K562 (cell line): Measurements from ENCODE around the gene CREG1. TPM values are rescaled to one million over a fixed set of nuclear protein-coding genes. Genes with fewer than 3 reads are reported as not detected.

ENCODE experiments used
- ATAC-seq: fragments of 200-7000 bp; cut with Tn5 transposase; 3 replicates; pipeline ENCODE4 v1.9.1; 2020; ENCODE audit warnings: moderate library complexity
- BruUV-seq: library from RNA; stranded (reverse); fragments of 400-500 nt; replicated peaks from 2 replicates; lab custom pipeline; 2021; lab: Mats Ljungman, UMichigan
- CTCF ChIA-PET: fragments of 300-600 bp; formaldehyde crosslinking; extraction: SDS; loops from one replicate; lab custom pipeline; 2021; ENCODE audit warnings: low intra/inter-chr PET ratio; lab: Yijun Ruan, JAX
- POLR2A ChIA-PET: fragments of 300-600, 350-650 bp; sonication (Branson Sonifier 250); formaldehyde crosslinking; extraction: SDS; loops from one replicate; lab custom pipeline; 2021; ENCODE audit warnings: antibody characterized with exemption, inconsistent platforms; lab: Yijun Ruan, JAX
- DNase-seq, 4 experiments: peaks; one replicate each; pipeline versions ENCODE4 v3.0.0 to v3.0.0-alpha.2; 2011 to 2018; ENCODE audit warnings: low spot score in 3 of 4, mixed read lengths in 3 of 4; ENCODE audit errors: extremely low read depth in 1 of 4
- FAIRE-seq: peaks from 2 replicates; lab custom pipeline; 2011; peaks lifted over from hg19 to GRCh38; lab: Jason Lieb, UNC
- H2AFZ ChIP-seq: 2 replicates; pipeline ENCODE4 v1.6.0; 2011; ENCODE audit warnings: low read depth, low read length, control low read depth, inconsistent platforms
- H3K27ac ChIP-seq: fragments of 200-600 bp; 3 replicates; pipeline ENCODE4 v1.8.0; 2011; ENCODE audit warnings: low read depth, mild to moderate bottlenecking, control low read depth, inconsistent platforms, low read length, moderate library complexity, mixed read lengths; ENCODE audit errors: extremely low read depth
- H3K27me3 ChIP-seq, 2 experiments: fragments of 300-600 bp in 1 of 2; 2 replicates in 1 of 2; 3 replicates in 1 of 2; pipeline versions ENCODE4 v1.6.0 to v1.8.0; 2011; ENCODE audit warnings: inconsistent platforms in 2 of 2, low read length in 2 of 2, mild to moderate bottlenecking in 1 of 2, mixed read lengths in 1 of 2, moderate library complexity in 1 of 2; ENCODE audit not compliant: control insufficient read depth in 2 of 2, insufficient read depth in 2 of 2
- H3K36me3 ChIP-seq: fragments of 300-600 bp; 3 replicates; pipeline ENCODE4 v1.8.0; 2011; ENCODE audit warnings: mild to moderate bottlenecking, low read length, inconsistent platforms; ENCODE audit not compliant: control insufficient read depth, insufficient read depth
- H3K4me1 ChIP-seq, 2 experiments: fragments of 200-600 bp in 1 of 2; replicated peaks in 1 of 2; 2 replicates in 1 of 2; 3 replicates in 1 of 2; pipeline versions ENCODE4 v1.5.1 to v1.8.0; 2011; ENCODE audit warnings: inconsistent platforms in 2 of 2, low read length in 2 of 2, mild to moderate bottlenecking in 1 of 2, mixed read lengths in 1 of 2, moderate library complexity in 1 of 2; ENCODE audit not compliant: control insufficient read depth in 2 of 2, insufficient read depth in 2 of 2
- H3K4me2 ChIP-seq: 2 replicates; pipeline ENCODE4 v1.6.1; 2011; ENCODE audit warnings: low read length, control low read depth, inconsistent platforms, mixed read lengths; ENCODE audit not compliant: insufficient read depth
- H3K4me3 ChIP-seq: fragments of 200-600 bp; sonication (generic), shearing (Covaris generic); 2 replicates; pipeline ENCODE4 v1.5.1; 2016; ENCODE audit warnings: control low read depth, inconsistent platforms
- H3K79me2 ChIP-seq: fragments of 200-600 bp; 3 replicates; pipeline ENCODE4 v1.8.0; 2011; ENCODE audit warnings: low read length, inconsistent platforms; ENCODE audit not compliant: control insufficient read depth, insufficient read depth
- H3K9ac ChIP-seq, 2 experiments: 2 replicates each; pipeline versions ENCODE4 v1.6.0 to v1.6.1; 2011; ENCODE audit warnings: low read depth in 2 of 2, low read length in 2 of 2, control low read depth in 1 of 2, inconsistent platforms in 1 of 2, mild to moderate bottlenecking in 1 of 2, mixed read lengths in 1 of 2; ENCODE audit not compliant: insufficient read depth in 1 of 2
- H3K9me1 ChIP-seq: one replicate; pipeline ENCODE4 v1.6.0; 2011; ENCODE audit warnings: inconsistent platforms, mild to moderate bottlenecking, low read length, moderate library complexity; ENCODE audit not compliant: control insufficient read depth, insufficient read depth
- H3K9me3 ChIP-seq: replicated peaks from 2 replicates; pipeline ENCODE4 v1.5.1; 2011; ENCODE audit warnings: low read depth, low read length, inconsistent platforms; ENCODE audit not compliant: control insufficient read depth, insufficient read depth
- H4K20me1 ChIP-seq: replicated peaks from 2 replicates; pipeline ENCODE4 v1.6.1; 2011; ENCODE audit warnings: low read length, inconsistent platforms, mixed read lengths; ENCODE audit not compliant: control insufficient read depth, insufficient read depth
- EP300 ChIP-seq: IDR thresholded peaks from 2 replicates; pipeline ENCODE4 v1.6.1; 2012; ENCODE audit warnings: low read length, improper control_type of control experiment
- GTF2E2 ChIP-seq: fragments of 200-800 bp; sonication (Bioruptor generic); IDR thresholded peaks from 2 replicates; pipeline ENCODE4 v1.6.1; 2016; ENCODE audit warnings: missing genetic modification characterization, missing compliant biosample characterization
- KDM1A ChIP-seq, 2 experiments: fragments of 450-650 bp; IDR thresholded peaks; 2 replicates each; pipeline ENCODE4 v1.6.1; 2016; ENCODE audit warnings: mild to moderate bottlenecking in 2 of 2
- MEIS2 ChIP-seq: fragments of 450-650 bp; IDR thresholded peaks from 2 replicates; pipeline ENCODE4 v1.6.1; 2014; ENCODE audit warnings: mild to moderate bottlenecking; ENCODE audit not compliant: partially characterized antibody
- NR2C1 ChIP-seq, 2 experiments: fragments of 450-650 bp; IDR thresholded peaks; 2 replicates each; pipeline ENCODE4 v1.6.1; 2017; ENCODE audit warnings: mild to moderate bottlenecking in 2 of 2, antibody characterized with exemption in 1 of 2, inconsistent platforms in 1 of 2, missing compliant biosample characterization in 1 of 2, missing genetic modification characterization in 1 of 2
- PBX2 ChIP-seq, 2 experiments: IDR thresholded peaks in 1 of 2; conservative IDR thresholded peaks in 1 of 2; 2 replicates each; pipeline ENCODE4 v1.6.1; 2016; ENCODE audit warnings: low read depth in 2 of 2, mild to moderate bottlenecking in 1 of 2, missing compliant biosample characterization in 1 of 2, missing genetic modification characterization in 1 of 2, moderate library complexity in 1 of 2
- POLR2H ChIP-seq: IDR thresholded peaks from 2 replicates; pipeline ENCODE4 v1.6.1; 2016; ENCODE audit warnings: missing genetic modification characterization, low read depth, mild to moderate bottlenecking, control low read depth, missing compliant biosample characterization, moderate library complexity
- WHSC1 ChIP-seq: IDR thresholded peaks from one replicate; pipeline ENCODE4 v1.6.1; 2012; ENCODE audit warnings: low read length, control low read depth, inconsistent platforms
- ZNF583 ChIP-seq: fragments of 250-450 bp; sonication (Bioruptor Pico); IDR thresholded peaks from 2 replicates; pipeline ENCODE4 v1.4.0; 2020
- whole genome bisulfite sequencing: fragments of 100-300 bp; shearing (Covaris generic); methylation state at CpG from one replicate; pipeline ENCODE4 v1.1.6; 2016; ENCODE audit warnings: low coverage, mixed read lengths; ENCODE audit not compliant: insufficient coverage; ENCODE audit errors: missing lambda C conversion rate; 5-methylcytosine and 5-hydroxymethylcytosine counted together
- in situ Hi-C: fragments of 300-500 bp; cut with MboI; formaldehyde crosslinking; loops from 4 replicates; pipeline ENCODE4 v1.15.0; 2018; ENCODE audit warnings: inconsistent platforms, mixed read lengths
- intact Hi-C: fragments of 100-400 bp; cut with micrococcal nuclease; formaldehyde crosslinking; loops from 2 replicates; pipeline ENCODE4 v1.14.2; 2022
- polyA plus RNA-seq, 8 experiments: library from polyadenylated mRNA; depleted of rRNA in 4 of 8; stranded (reverse) in 5 of 8; unstranded in 3 of 8; fragments of >200 nt; fragmentation: Nextera tagmentation in 2 of 8; fragmentation: Illumina TruSeq in 1 of 8; extraction: Ambion mirVana in 2 of 8; extraction: Trizol in 1 of 8; gene quantifications; 2 replicates each; pipeline versions ENCODE4 v1.2.1 to v1.2.3, GENCODE V29; 2011 to 2014; ENCODE audit warnings: inconsistent platforms in 1 of 8, missing spikeins in 1 of 8
- total RNA-seq, 7 experiments: library from RNA; depleted of rRNA in 6 of 7; stranded (reverse); fragments of >200 nt in 6 of 7; fragmentation: Illumina TruSeq in 2 of 7; extraction: Trizol in 2 of 7; gene quantifications; 2 replicates each; pipeline versions ENCODE4 v1.2.1 to v1.2.3, GENCODE V29; 2011 to 2021; ENCODE audit warnings: low replicate concordance in 1 of 7
- TF ChIP-seq, protein P1 (sequence below): fragments of 450-650 bp; IDR thresholded peaks from 2 replicates; pipeline ENCODE4 v1.6.1; 2017; ENCODE audit warnings: antibody characterized with exemption, mild to moderate bottlenecking
- TF ChIP-seq, protein P2 (sequence below): fragments of 450-650 bp; IDR thresholded peaks from 2 replicates; pipeline ENCODE4 v1.6.1; 2016

Gene CREG1
- total and polyA plus RNA-seq, 9 of the 15 experiments (the other 6 are each of a cell fraction or from before 2014, with no cell fraction given): 45.7 to 272 (median 161) TPM

DNA sequence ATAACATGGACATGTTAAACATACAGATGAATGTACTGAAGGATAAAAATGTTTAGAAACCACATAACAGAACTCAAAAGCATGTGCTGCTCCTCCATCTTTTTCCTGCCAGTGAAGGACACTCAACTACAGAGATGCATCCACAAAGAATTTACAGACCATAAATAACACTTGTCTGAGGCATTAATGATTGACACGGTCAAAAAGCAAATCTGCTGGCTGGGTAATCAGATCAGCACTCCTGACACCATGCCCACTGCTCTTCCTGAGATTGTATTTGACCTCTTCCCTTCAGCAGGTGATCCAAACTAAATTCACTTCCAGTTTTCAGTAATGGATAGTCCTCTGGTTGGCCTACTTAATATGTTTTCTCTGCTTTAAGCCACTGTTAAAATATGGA lies 6.6 kb downstream of the CREG1 start:
- in situ Hi-C loops (no loop called here), intact Hi-C loops (loop anchor here (5.0 kb wide), 1 partner anchor 325 kb away; the partner anchor contains the start of gene POU2F1)
- ChIA-PET POLR2A (interaction anchor here (0.6 kb wide), 1 partner anchor 9 kb away, joined by 3 read pairs; no protein-coding TSS in a partner anchor), CTCF (no interaction called here)
- peak; percentile 72 for TF ChIP-seq WHSC1
- no peak for TF ChIP-seq EP300
- TF ChIP-seq NR2C1 (IDR thresholded peaks at IDR 0.05): no peak
- TF ChIP-seq NR2C1 (tag; IDR thresholded peaks at IDR 0.05): 0 out of 2 replicates have a peak, but pooled peaks have one; percentile 6
- no peak for TF ChIP-seq POLR2H (tag)
- TF ChIP-seq ZNF583 (CRISPR knock-in tag): no peak
- TF ChIP-seq KDM1A (IDR thresholded peaks at IDR 0.05): 0 out of 4 replicates have a peak, but pooled peaks of 1 of the 2 experiments have one; percentile 7
- TF ChIP-seq, protein P1, sequence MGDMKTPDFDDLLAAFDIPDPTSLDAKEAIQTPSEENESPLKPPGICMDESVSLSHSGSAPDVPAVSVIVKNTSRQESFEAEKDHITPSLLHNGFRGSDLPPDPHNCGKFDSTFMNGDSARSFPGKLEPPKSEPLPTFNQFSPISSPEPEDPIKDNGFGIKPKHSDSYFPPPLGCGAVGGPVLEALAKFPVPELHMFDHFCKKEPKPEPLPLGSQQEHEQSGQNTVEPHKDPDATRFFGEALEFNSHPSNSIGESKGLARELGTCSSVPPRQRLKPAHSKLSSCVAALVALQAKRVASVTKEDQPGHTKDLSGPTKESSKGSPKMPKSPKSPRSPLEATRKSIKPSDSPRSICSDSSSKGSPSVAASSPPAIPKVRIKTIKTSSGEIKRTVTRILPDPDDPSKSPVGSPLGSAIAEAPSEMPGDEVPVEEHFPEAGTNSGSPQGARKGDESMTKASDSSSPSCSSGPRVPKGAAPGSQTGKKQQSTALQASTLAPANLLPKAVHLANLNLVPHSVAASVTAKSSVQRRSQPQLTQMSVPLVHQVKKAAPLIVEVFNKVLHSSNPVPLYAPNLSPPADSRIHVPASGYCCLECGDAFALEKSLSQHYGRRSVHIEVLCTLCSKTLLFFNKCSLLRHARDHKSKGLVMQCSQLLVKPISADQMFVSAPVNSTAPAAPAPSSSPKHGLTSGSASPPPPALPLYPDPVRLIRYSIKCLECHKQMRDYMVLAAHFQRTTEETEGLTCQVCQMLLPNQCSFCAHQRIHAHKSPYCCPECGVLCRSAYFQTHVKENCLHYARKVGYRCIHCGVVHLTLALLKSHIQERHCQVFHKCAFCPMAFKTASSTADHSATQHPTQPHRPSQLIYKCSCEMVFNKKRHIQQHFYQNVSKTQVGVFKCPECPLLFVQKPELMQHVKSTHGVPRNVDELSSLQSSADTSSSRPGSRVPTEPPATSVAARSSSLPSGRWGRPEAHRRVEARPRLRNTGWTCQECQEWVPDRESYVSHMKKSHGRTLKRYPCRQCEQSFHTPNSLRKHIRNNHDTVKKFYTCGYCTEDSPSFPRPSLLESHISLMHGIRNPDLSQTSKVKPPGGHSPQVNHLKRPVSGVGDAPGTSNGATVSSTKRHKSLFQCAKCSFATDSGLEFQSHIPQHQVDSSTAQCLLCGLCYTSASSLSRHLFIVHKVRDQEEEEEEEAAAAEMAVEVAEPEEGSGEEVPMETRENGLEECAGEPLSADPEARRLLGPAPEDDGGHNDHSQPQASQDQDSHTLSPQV: peak; percentile 18; the same call in 1 of the 2 replicates
- peak; percentile 57 for TF ChIP-seq MEIS2
- TF ChIP-seq GTF2E2: 0 out of 2 replicates have a peak, but pooled peaks have one; percentile 46
- TF ChIP-seq, protein P2, sequence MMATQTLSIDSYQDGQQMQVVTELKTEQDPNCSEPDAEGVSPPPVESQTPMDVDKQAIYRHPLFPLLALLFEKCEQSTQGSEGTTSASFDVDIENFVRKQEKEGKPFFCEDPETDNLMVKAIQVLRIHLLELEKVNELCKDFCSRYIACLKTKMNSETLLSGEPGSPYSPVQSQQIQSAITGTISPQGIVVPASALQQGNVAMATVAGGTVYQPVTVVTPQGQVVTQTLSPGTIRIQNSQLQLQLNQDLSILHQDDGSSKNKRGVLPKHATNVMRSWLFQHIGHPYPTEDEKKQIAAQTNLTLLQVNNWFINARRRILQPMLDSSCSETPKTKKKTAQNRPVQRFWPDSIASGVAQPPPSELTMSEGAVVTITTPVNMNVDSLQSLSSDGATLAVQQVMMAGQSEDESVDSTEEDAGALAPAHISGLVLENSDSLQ: peak; percentile 69
- no peak for TF ChIP-seq PBX2 (CRISPR knock-in tag; IDR thresholded peaks at IDR 0.05; ENCODE audit: low read depth)
- TF ChIP-seq PBX2 (tag; conservative IDR thresholded peaks at IDR 0.05; ENCODE audit: low read depth): peak; percentile 61
- H3K4me1 ChIP-seq: peaks cover 31 to 63% of the 10 kb centered on the region in 2 experiments
- WGBS: 44% methylated on average over 1 of the region's 1 CpG
- H3K79me2 ChIP-seq: peaks cover 50% of the 10 kb centered on the region
- peaks cover 72% of the 10 kb centered on the region for H3K36me3 ChIP-seq
- DNase-seq: peak in 1 of 4 experiments; percentile 10
- H3K27ac ChIP-seq: 0 out of 3 replicates have a peak overlapping the region, but pooled peaks have one; percentile 4
- no peaks in the 10 kb centered on the region for H3K27me3 ChIP-seq
- H3K9me1 ChIP-seq: no peaks in the 10 kb centered on the region
- FAIRE-seq: no peak
- H3K9ac ChIP-seq: no peak overlapping the region
- no peaks in the 10 kb centered on the region for H4K20me1 ChIP-seq
- no peak for ATAC-seq
- no peak overlapping the region for H2AFZ ChIP-seq
- no peaks in the 10 kb centered on the region for H3K9me3 ChIP-seq
- H3K4me3 ChIP-seq: no peak overlapping the region
- BruUV-seq: no TSS peak
- H3K4me2 ChIP-seq: no peak overlapping the region
